ENCODE measurements around the gene CLEC19A.

CLEC19A gene

GRCh38 chr16:19301931-19302330 is 16.4 kb downstream of the CLEC19A start:
- Histone ChIP-seq H3K36me3 (ENCODE audit: control insufficient read depth, insufficient read depth, low read length) (no peaks in the 10 kb centered on the region), H3K4me1 (no peaks in the 10 kb centered on the region), H2AFZ (no peak overlapping the region), H3K9me3 (ENCODE audit: control insufficient read depth, low read length) (no peaks in the 10 kb centered on the region), H3K4me3 (ENCODE audit: low read depth, low read length) (no peak overlapping the region), H3K4me2 (ENCODE audit: low read length) (no peak overlapping the region), H3K27me3 (ENCODE audit: control insufficient read depth, insufficient read depth, low read length) (no peaks in the 10 kb centered on the region), H3K27ac (no peak overlapping the region), H3K79me2 (no peaks in the 10 kb centered on the region), H3K9ac (no peak overlapping the region)
- TF ChIP-seq CTCF (IDR thresholded peaks at IDR 0.05): no peak

DNA sequence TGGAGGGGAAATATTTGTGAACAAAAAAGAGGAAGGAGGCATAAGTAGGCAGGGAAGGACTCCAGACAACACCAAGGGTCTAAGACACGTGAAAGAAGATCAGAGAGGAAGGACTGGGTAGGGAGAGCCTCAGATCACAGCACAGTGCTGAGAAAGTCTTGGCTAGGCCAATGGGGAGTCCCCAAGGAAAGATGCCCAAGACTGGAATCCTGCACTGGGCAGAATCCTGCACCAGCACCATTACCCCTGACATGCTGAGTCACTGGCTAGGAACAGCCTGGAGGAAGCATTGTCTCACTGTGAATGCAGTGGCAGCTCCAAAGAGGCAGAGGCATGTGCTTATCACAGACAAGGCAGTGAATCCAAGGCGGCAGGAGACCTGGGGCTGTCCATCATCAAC is 19.2 kb downstream of the CLEC19A start:
- no peak overlapping the region for H2AFZ ChIP-seq
- H3K27me3 ChIP-seq (ENCODE audit: control insufficient read depth, insufficient read depth, low read length): no peaks in the 10 kb centered on the region
- H3K27ac ChIP-seq: no peak overlapping the region
- no peak overlapping the region for H3K4me2 ChIP-seq (ENCODE audit: low read length)
- H3K36me3 ChIP-seq (ENCODE audit: control insufficient read depth, insufficient read depth, low read length): no peaks in the 10 kb centered on the region
- H3K79me2 ChIP-seq: no peaks in the 10 kb centered on the region
- no peaks in the 10 kb centered on the region for H3K9me3 ChIP-seq (ENCODE audit: control insufficient read depth, low read length)
- H3K4me3 ChIP-seq (ENCODE audit: low read depth, low read length): no peak overlapping the region
- no peak overlapping the region for H3K9ac ChIP-seq
- H3K4me1 ChIP-seq: no peaks in the 10 kb centered on the region
- no peak for TF ChIP-seq CTCF (IDR thresholded peaks at IDR 0.05)

DNA sequence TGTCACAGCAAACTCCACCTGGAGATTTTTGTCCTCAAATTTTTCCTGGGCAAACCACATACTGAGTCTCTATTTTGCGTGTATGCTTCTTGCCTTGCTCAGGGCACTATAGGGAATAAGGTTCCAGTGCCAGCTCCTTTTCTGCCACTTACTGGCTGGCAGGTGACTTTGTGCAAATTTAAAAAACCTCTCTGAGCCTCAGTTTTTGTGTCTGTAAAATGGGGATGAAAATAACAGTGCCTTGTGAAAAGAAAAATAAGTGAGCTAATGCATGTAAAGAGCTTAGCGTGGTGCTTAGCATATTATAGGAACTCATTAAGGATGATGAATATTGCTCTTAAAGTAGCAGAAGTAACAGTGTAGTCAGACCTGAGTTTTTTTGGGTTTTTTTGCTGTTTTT is 19.9 kb downstream of the CLEC19A start:
- no peak overlapping the region for H3K27ac ChIP-seq
- H3K79me2 ChIP-seq: no peaks in the 10 kb centered on the region
- H3K36me3 ChIP-seq (ENCODE audit: control insufficient read depth, insufficient read depth, low read length): no peaks in the 10 kb centered on the region

GRCh38 chr16:19307587-19308241 is 22.2 kb downstream of the CLEC19A start:
- no peaks in the 10 kb centered on the region for H3K79me2 ChIP-seq
- no peaks in the 10 kb centered on the region for H3K4me1 ChIP-seq
- H3K27ac ChIP-seq: no peak overlapping the region
- no peak overlapping the region for H3K4me3 ChIP-seq (ENCODE audit: low read depth, low read length)
- no peaks in the 10 kb centered on the region for H3K36me3 ChIP-seq (ENCODE audit: control insufficient read depth, insufficient read depth, low read length)
- H3K4me2 ChIP-seq (ENCODE audit: low read length): no peak overlapping the region
- H2AFZ ChIP-seq: no peak overlapping the region
- no peak for TF ChIP-seq CTCF (IDR thresholded peaks at IDR 0.05)
- H3K9me3 ChIP-seq (ENCODE audit: control insufficient read depth, low read length): no peaks in the 10 kb centered on the region
- H3K9ac ChIP-seq: no peak overlapping the region
- H3K27me3 ChIP-seq (ENCODE audit: control insufficient read depth, insufficient read depth, low read length): no peaks in the 10 kb centered on the region

More for the DNA sequence above, 19.9 kb downstream of the CLEC19A start:
- Histone ChIP-seq H3K27me3 (ENCODE audit: control insufficient read depth, insufficient read depth, low read length) (no peaks in the 10 kb centered on the region), H3K4me1 (no peaks in the 10 kb centered on the region), H3K4me3 (ENCODE audit: low read depth, low read length) (no peak overlapping the region), H2AFZ (no peak overlapping the region), H3K9me3 (ENCODE audit: control insufficient read depth, low read length) (no peaks in the 10 kb centered on the region), H3K9ac (no peak overlapping the region), H3K4me2 (ENCODE audit: low read length) (no peak overlapping the region)
- no peak for TF ChIP-seq CTCF (IDR thresholded peaks at IDR 0.05)

DNA sequence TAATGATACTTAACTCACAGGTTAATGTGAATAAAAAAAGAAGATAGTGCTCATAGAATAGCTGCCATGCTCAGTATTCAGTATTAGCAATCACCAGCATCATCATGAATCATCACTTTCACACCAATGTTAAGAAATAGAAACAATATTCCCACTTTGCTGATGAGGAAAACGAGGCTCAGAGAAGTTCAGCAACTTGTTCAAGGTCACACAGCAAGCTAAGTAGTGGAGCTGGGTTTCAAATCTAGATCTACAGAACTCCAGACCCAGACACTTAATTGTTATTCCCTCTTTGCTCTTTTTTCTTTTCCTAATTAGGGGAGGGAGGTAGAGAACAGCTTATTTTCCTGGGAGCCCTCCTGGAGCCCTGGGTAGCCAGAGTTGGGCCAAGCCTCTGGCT is 22.9 kb downstream of the CLEC19A start:
- Histone ChIP-seq H2AFZ (no peak overlapping the region), H3K27me3 (ENCODE audit: control insufficient read depth, insufficient read depth, low read length) (no peaks in the 10 kb centered on the region), H3K4me2 (ENCODE audit: low read length) (no peak overlapping the region), H3K27ac (no peak overlapping the region), H3K9me3 (ENCODE audit: control insufficient read depth, low read length) (no peaks in the 10 kb centered on the region), H3K4me3 (ENCODE audit: low read depth, low read length) (no peak overlapping the region), H3K79me2 (no peaks in the 10 kb centered on the region), H3K36me3 (ENCODE audit: control insufficient read depth, insufficient read depth, low read length) (no peaks in the 10 kb centered on the region), H3K9ac (no peak overlapping the region), H3K4me1 (no peaks in the 10 kb centered on the region)
- TF ChIP-seq CTCF (IDR thresholded peaks at IDR 0.05): no peak
